ENCODE measurements around the gene TMEM106C. TPM values are rescaled to one million over a fixed set of nuclear protein-coding genes. Genes with fewer than 3 reads are reported as not detected.

TMEM106C gene
- total RNA-seq, 1 experiment from 2014 or later = 50.0 TPM

DNA sequence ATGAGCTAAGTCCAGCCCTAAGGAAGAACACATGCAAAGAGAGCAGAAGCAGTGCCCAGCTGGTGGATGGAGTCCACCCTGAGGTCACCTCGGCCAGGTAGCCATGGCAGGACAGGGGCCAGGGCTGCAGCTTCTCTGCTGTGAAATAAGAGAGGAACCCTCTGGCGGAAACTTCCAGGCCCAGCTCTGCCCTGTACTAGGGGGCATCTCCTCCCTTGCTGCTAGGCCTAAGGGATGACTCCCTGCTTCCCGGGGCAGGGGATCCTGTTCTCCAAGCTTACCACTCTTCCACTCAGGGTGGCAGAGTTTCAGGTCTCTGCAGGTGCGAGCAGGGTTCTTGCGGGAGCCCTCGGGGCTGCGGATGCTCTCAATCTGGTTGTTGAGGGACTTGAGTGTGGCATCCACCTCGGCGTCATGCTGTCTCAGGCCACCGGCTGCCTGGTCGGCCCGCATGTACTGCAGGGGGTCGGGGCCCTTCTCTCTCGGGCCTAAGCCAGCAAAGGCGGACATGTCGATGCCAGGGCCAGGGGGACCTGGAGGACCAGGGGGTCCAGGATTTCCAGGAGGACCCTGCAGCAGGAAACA, 11.7 kb downstream of the TMEM106C start:
- DNase-seq (ENCODE audit: unreplicated experiment) = no peak
- no peak for TF ChIP-seq CTCF (IDR thresholded peaks at IDR 0.05; ENCODE audit: unreplicated experiment)
- no TSS peak for BruUV-seq (replicated peaks)
- Mint-ChIP-seq H3K36me3 (ENCODE audit: insufficient read depth, unreplicated experiment) (peaks cover 6% of the 10 kb centered on the region), H3K4me3 (ENCODE audit: unreplicated experiment) (no peak overlapping the region), H3K27ac (ENCODE audit: low read depth, unreplicated experiment) (no peak overlapping the region), H3K9me3 (ENCODE audit: unreplicated experiment) (no peaks in the 10 kb centered on the region), H3K27me3 (ENCODE audit: insufficient read depth, unreplicated experiment) (peaks cover 11% of the 10 kb centered on the region), H3K4me1 (ENCODE audit: insufficient read depth, unreplicated experiment) (peaks cover 7% of the 10 kb centered on the region)
- ChIA-PET POLR2A (no interaction called here), CTCF (interaction anchor here (0.6 to 0.7 kb wide), 3 partner anchors 12 to 189 kb away, joined by 3 to 5 read pairs (median 3); partner anchors contain the start of gene TMEM106C)
- intact Hi-C loops (cut with micrococcal nuclease) = no loop called here

DNA sequence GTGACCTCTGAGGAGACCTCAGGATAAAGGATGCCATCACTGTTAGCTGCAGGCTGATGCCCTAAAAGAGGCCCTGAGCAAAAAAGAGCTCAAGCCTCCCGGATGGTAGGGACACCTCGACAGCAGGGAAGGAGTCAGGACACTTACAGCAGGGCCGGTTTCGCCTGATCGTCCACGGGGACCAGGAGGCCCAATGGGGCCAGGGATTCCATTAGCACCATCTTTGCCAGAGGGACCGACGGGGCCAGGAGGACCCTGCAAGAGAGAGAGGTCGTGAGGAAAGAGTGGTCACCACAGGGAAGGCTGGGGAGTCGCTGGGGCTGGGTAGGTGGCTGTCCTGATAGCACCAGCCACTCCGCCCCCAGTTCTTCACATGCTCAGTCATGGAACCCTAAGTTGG, 12.4 kb downstream of the TMEM106C start:
- DNase-seq (ENCODE audit: unreplicated experiment) = no peak
- Mint-ChIP-seq H3K9me3 (ENCODE audit: unreplicated experiment) (no peaks in the 10 kb centered on the region), H3K36me3 (ENCODE audit: insufficient read depth, unreplicated experiment) (peaks cover 6% of the 10 kb centered on the region), H3K27ac (ENCODE audit: low read depth, unreplicated experiment) (no peak overlapping the region), H3K27me3 (ENCODE audit: insufficient read depth, unreplicated experiment) (peaks cover 11% of the 10 kb centered on the region), H3K4me3 (ENCODE audit: unreplicated experiment) (no peak overlapping the region), H3K4me1 (ENCODE audit: insufficient read depth, unreplicated experiment) (peaks cover 7% of the 10 kb centered on the region)
- ChIA-PET POLR2A (no interaction called here), CTCF (interaction anchor here (3.3 kb wide), 1 partner anchor 12 kb away, joined by 18 read pairs; the partner anchor contains the start of gene TMEM106C)
- TF ChIP-seq CTCF (IDR thresholded peaks at IDR 0.05; ENCODE audit: unreplicated experiment) = no peak
- intact Hi-C loops (cut with micrococcal nuclease) = no loop called here
- BruUV-seq (replicated peaks) = no TSS peak

GRCh38 chr12:47977046-47977771, 13.8 kb downstream of the TMEM106C start:
- ChIA-PET CTCF (interaction anchor here (0.6 to 3.3 kb wide), 3 partner anchors 14 to 512 kb away, joined by 3 to 18 read pairs (median 4); partner anchors contain the start of gene TMEM106C), POLR2A (interaction anchor here (0.6 to 1.6 kb wide), 3 partner anchors 14 to 115 kb away, joined by 3 to 4 read pairs (median 4); partner anchors contain the start of gene TMEM106C)
- Mint-ChIP-seq H3K27ac (ENCODE audit: low read depth, unreplicated experiment) (peak overlapping the region; percentile 29), H3K36me3 (ENCODE audit: insufficient read depth, unreplicated experiment) (peaks cover 6% of the 10 kb centered on the region), H3K4me1 (ENCODE audit: insufficient read depth, unreplicated experiment) (peaks cover 7% of the 10 kb centered on the region), H3K9me3 (ENCODE audit: unreplicated experiment) (no peaks in the 10 kb centered on the region), H3K4me3 (ENCODE audit: unreplicated experiment) (no peak overlapping the region), H3K27me3 (ENCODE audit: insufficient read depth, unreplicated experiment) (peaks cover 11% of the 10 kb centered on the region)
- TF ChIP-seq CTCF (IDR thresholded peaks at IDR 0.05; ENCODE audit: unreplicated experiment) = no peak
- DNase-seq (ENCODE audit: unreplicated experiment) = peak; percentile 18
- intact Hi-C loops (cut with micrococcal nuclease) = no loop called here
- no TSS peak for BruUV-seq (replicated peaks)

All from MCF 10A (cell line).